GM12878 (cell line): ENCODE data around the gene TEKT5. TPM values are rescaled to one million over a fixed set of nuclear protein-coding genes. Genes with fewer than 3 reads are reported as not detected.
A peak's percentile ranks its signal among the peaks of the same experiment; 100 is the strongest.

Experiments
- BCL11A ChIP-seq: IDR thresholded peaks from 2 replicates; pipeline ENCODE4 v1.6.1; 2011; ENCODE audit warnings: low read depth, low read length
- BHLHE40 ChIP-seq, 2 experiments: fragments of 450-650 bp in 1 of 2; IDR thresholded peaks; 2 replicates each; pipeline ENCODE4 v1.6.1; 2011 to 2017; ENCODE audit warnings: low read depth in 2 of 2, borderline replicate concordance in 1 of 2, improper control_type of control experiment in 1 of 2, low read length in 1 of 2, mild to moderate bottlenecking in 1 of 2
- CBX5 ChIP-seq: sonication (generic); IDR thresholded peaks from 2 replicates; pipeline ENCODE4 v1.6.1; 2016; ENCODE audit warnings: low read depth, moderate library complexity, mild to moderate bottlenecking, inconsistent platforms
- DPF2 ChIP-seq: fragments of 450-650 bp; IDR thresholded peaks from 2 replicates; pipeline ENCODE4 v1.6.1; 2017; ENCODE audit warnings: mild to moderate bottlenecking
- EP300 ChIP-seq, 2 experiments: fragments of 150-350 bp in 1 of 2; IDR thresholded peaks; 2 replicates each; pipeline ENCODE4 v1.6.1; 2011 to 2012; ENCODE audit warnings: low read depth in 2 of 2, low read length in 2 of 2, borderline replicate concordance in 1 of 2, improper control_type of control experiment in 1 of 2, inconsistent platforms in 1 of 2; ENCODE audit not compliant: control insufficient read depth in 1 of 2
- ESRRA ChIP-seq: IDR thresholded peaks from 2 replicates; pipeline ENCODE4 v1.6.1; 2012; ENCODE audit warnings: mild to moderate bottlenecking, low read length, improper control_type of control experiment
- FOS ChIP-seq: IDR thresholded peaks from 3 replicates; pipeline ENCODE4 v1.6.1; 2011; ENCODE audit warnings: borderline replicate concordance; ENCODE audit not compliant: insufficient read length; ENCODE audit errors: extremely low read depth
- HDGF ChIP-seq: fragments of 450-650 bp; IDR thresholded peaks from 2 replicates; pipeline ENCODE4 v1.6.1; 2016; ENCODE audit warnings: antibody characterized with exemption
- IKZF1 ChIP-seq: fragments of 450-650 bp; conservative IDR thresholded peaks from 2 replicates; pipeline ENCODE4 v1.6.1; 2017; ENCODE audit warnings: antibody characterized with exemption, mild to moderate bottlenecking
- IRF4 ChIP-seq: IDR thresholded peaks from 2 replicates; pipeline ENCODE4 v1.6.1; 2011; ENCODE audit warnings: low read depth, low read length
- JUND ChIP-seq: IDR thresholded peaks from 2 replicates; pipeline ENCODE4 v1.6.1; 2012; ENCODE audit warnings: low read depth, mild to moderate bottlenecking, low read length, improper control_type of control experiment, moderate library complexity
- MEF2B ChIP-seq: fragments of 450-650 bp; IDR thresholded peaks from 2 replicates; pipeline ENCODE4 v1.6.1; 2018; ENCODE audit warnings: mild to moderate bottlenecking, moderate library complexity; ENCODE audit not compliant: partially characterized antibody, poor library complexity, severe bottlenecking
- MYC ChIP-seq: IDR thresholded peaks from 2 replicates; pipeline ENCODE4 v1.6.1; 2011; ENCODE audit warnings: mild to moderate bottlenecking, low read length, moderate library complexity, inconsistent platforms; ENCODE audit not compliant: insufficient read depth, insufficient replicate concordance, insufficient read length, severe bottlenecking
- PKNOX1 ChIP-seq: fragments of 450-650 bp; IDR thresholded peaks from 2 replicates; pipeline ENCODE4 v1.6.1; 2016; ENCODE audit warnings: mild to moderate bottlenecking
- POLR2AphosphoS5 ChIP-seq: IDR thresholded peaks from 2 replicates; pipeline ENCODE4 v1.6.1; 2011; ENCODE audit warnings: mild to moderate bottlenecking, low read length, inconsistent platforms
- TCF7 ChIP-seq: IDR thresholded peaks from 2 replicates; pipeline ENCODE4 v1.6.1; 2014; ENCODE audit warnings: antibody characterized with exemption, borderline replicate concordance
- ZBTB4 ChIP-seq: fragments of 450-650 bp; formaldehyde crosslinking; IDR thresholded peaks from 2 replicates; pipeline ENCODE4 v1.4.0; 2022; ENCODE audit warnings: mild to moderate bottlenecking, moderate library complexity
- polyA plus RNA-seq, 11 experiments: library from polyadenylated mRNA; depleted of rRNA in 4 of 11; unstranded in 6 of 11; stranded (reverse) in 5 of 11; fragments of >200 nt; fragmentation: Nextera tagmentation in 4 of 11; fragmentation: Illumina TruSeq in 1 of 11; extraction: Ambion mirVana in 4 of 11; extraction: Trizol in 1 of 11; gene quantifications; 1 replicate in 1 of 11; 2 replicates in 10 of 11; pipeline versions ENCODE4 v1.2.1 to v1.2.3, GENCODE V29; 2011 to 2016; ENCODE audit warnings: inconsistent platforms in 2 of 11, missing spikeins in 2 of 11, low read depth in 1 of 11
- total RNA-seq, 4 experiments: library from RNA; depleted of rRNA in 3 of 4; stranded (reverse); fragments of >200 nt in 3 of 4; fragmentation: Illumina TruSeq in 1 of 4; extraction: Trizol in 1 of 4; gene quantifications; 2 replicates each; pipeline versions ENCODE4 v1.2.1 to v1.2.3, GENCODE V29; 2013 to 2021
- TF ChIP-seq, protein P1 (sequence below): fragments of 450-650 bp; IDR thresholded peaks from 2 replicates; pipeline ENCODE4 v1.6.1; 2017; ENCODE audit warnings: mild to moderate bottlenecking
- TF ChIP-seq, protein P2 (sequence below): fragments of 450-650 bp; conservative IDR thresholded peaks from 2 replicates; pipeline ENCODE4 v1.6.1; 2017; ENCODE audit warnings: mild to moderate bottlenecking, moderate library complexity

TEKT5 gene
- total and polyA plus RNA-seq, 10 of the 15 experiments (the other 5 are each of a cell fraction or from before 2014, with no cell fraction given): 0.19 to 2.2 (median 0.68) TPM; not detected in 1

DNA sequence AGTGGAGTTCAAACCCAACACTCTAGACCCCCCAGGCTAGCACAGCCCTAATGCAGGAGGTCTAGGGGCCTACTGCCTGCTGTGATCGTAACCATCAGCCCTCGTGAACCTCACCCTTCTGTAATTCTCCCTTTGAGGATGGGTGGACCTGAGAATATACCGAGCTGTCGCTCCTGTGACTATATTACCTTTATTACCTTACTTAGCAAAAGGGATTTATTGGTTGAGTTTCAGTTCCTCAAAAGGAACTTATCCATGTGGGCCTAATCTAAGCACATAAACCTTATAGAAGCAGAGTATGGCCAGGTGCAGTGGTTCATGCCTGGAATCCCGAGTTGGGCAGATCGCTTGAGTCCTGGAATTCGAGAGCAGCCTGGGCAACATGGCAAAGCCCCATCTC lies 95.1 kb downstream of the TEKT5 start (continued):
- TF ChIP-seq ESRRA: no peak
- TF ChIP-seq BCL11A: 0 out of 2 replicates have a peak, but pooled peaks have one; percentile 11
- TF ChIP-seq JUND: no peak
- TF ChIP-seq PKNOX1: peak; percentile 69
- TF ChIP-seq, protein P1, sequence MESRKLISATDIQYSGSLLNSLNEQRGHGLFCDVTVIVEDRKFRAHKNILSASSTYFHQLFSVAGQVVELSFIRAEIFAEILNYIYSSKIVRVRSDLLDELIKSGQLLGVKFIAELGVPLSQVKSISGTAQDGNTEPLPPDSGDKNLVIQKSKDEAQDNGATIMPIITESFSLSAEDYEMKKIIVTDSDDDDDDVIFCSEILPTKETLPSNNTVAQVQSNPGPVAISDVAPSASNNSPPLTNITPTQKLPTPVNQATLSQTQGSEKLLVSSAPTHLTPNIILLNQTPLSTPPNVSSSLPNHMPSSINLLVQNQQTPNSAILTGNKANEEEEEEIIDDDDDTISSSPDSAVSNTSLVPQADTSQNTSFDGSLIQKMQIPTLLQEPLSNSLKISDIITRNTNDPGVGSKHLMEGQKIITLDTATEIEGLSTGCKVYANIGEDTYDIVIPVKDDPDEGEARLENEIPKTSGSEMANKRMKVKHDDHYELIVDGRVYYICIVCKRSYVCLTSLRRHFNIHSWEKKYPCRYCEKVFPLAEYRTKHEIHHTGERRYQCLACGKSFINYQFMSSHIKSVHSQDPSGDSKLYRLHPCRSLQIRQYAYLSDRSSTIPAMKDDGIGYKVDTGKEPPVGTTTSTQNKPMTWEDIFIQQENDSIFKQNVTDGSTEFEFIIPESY: no peak
- no peak for TF ChIP-seq HDGF
- TF ChIP-seq BHLHE40 (IDR thresholded peaks at IDR 0.05; ENCODE audit: borderline replicate concordance in 1 of 2, low read depth in 2 of 2, low read length in 1 of 2): peak in 1 of 2 experiments; percentile 22; a peak in 1 of 4 replicates
- TF ChIP-seq MYC: no peak
- no peak for TF ChIP-seq MEF2B
- peak; percentile 55 for TF ChIP-seq IKZF1
- no peak for TF ChIP-seq FOS
- TF ChIP-seq, protein P2, sequence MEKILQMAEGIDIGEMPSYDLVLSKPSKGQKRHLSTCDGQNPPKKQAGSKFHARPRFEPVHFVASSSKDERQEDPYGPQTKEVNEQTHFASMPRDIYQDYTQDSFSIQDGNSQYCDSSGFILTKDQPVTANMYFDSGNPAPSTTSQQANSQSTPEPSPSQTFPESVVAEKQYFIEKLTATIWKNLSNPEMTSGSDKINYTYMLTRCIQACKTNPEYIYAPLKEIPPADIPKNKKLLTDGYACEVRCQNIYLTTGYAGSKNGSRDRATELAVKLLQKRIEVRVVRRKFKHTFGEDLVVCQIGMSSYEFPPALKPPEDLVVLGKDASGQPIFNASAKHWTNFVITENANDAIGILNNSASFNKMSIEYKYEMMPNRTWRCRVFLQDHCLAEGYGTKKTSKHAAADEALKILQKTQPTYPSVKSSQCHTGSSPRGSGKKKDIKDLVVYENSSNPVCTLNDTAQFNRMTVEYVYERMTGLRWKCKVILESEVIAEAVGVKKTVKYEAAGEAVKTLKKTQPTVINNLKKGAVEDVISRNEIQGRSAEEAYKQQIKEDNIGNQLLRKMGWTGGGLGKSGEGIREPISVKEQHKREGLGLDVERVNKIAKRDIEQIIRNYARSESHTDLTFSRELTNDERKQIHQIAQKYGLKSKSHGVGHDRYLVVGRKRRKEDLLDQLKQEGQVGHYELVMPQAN: no peak
- TF ChIP-seq ZBTB4 (CRISPR knock-in tag): no peak
- no peak for TF ChIP-seq TCF7
- TF ChIP-seq CBX5: no peak
- TF ChIP-seq IRF4: peak; percentile 34; the same call in 1 of the 2 replicates
- 0 out of 4 replicates have a peak, but pooled peaks of 1 of the 2 experiments have one; percentile 16 for TF ChIP-seq EP300 (IDR thresholded peaks at IDR 0.05; ENCODE audit: borderline replicate concordance in 1 of 2, control insufficient read depth in 1 of 2, low read depth in 2 of 2, low read length in 2 of 2)
- TF ChIP-seq POLR2AphosphoS5: no peak
- TF ChIP-seq DPF2: peak; percentile 66; the same call in 1 of the 2 replicates
